GM23338 (cell line): Measurements from ENCODE around the gene SUPT5H. TPM values are rescaled to one million over a fixed set of nuclear protein-coding genes. Genes with fewer than 3 reads are reported as not detected.

ENCODE experiments used
- ATAC-seq: fragments of 200-7000 bp; cut with Tn5 transposase; 3 replicates; pipeline ENCODE4 v1.9.1; 2020
- DNase-seq: peaks from one replicate; pipeline ENCODE4 v3.0.0-alpha.2; 2015; ENCODE audit warnings: low spot score
- H2AFZ ChIP-seq: fragments of 200-600 bp; sonication (generic); 2 replicates; pipeline ENCODE4 v1.8.0; 2016; ENCODE audit warnings: antibody characterized with exemption, mild to moderate bottlenecking, moderate library complexity
- H3F3A ChIP-seq: fragments of 200-600 bp; sonication (generic); replicated peaks from 2 replicates; pipeline ENCODE4 v1.8.0; 2017; ENCODE audit warnings: antibody characterized with exemption, mixed run types, low read depth
- H3K27ac ChIP-seq: fragments of 200-600 bp; sonication (generic); 2 replicates; pipeline ENCODE4 v1.6.1; 2016; ENCODE audit warnings: low read depth
- H3K27me3 ChIP-seq: fragments of 200-600 bp; sonication (generic); 2 replicates; pipeline ENCODE4 v1.8.0; 2016; ENCODE audit warnings: mild to moderate bottlenecking, mixed run types, moderate library complexity; ENCODE audit not compliant: insufficient read depth
- H3K36me3 ChIP-seq: fragments of 200-600 bp; sonication (generic); 2 replicates; pipeline ENCODE4 v1.8.0; 2016; ENCODE audit warnings: mild to moderate bottlenecking; ENCODE audit not compliant: insufficient read depth
- H3K4me1 ChIP-seq: fragments of 200-600 bp; sonication (generic); 2 replicates; pipeline ENCODE4 v1.8.0; 2016; ENCODE audit warnings: mild to moderate bottlenecking, moderate library complexity; ENCODE audit not compliant: insufficient read depth
- H3K4me2 ChIP-seq: fragments of 200-600 bp; sonication (generic); 2 replicates; pipeline ENCODE4 v1.7.1; 2017; ENCODE audit warnings: mixed run types
- H3K4me3 ChIP-seq: fragments of 200-600 bp; sonication (generic); 2 replicates; pipeline ENCODE4 v1.6.1; 2016; ENCODE audit warnings: mixed run types
- H3K79me2 ChIP-seq: fragments of 200-600 bp; sonication (generic); replicated peaks from 2 replicates; pipeline ENCODE4 v1.8.0; 2017; ENCODE audit warnings: mild to moderate bottlenecking; ENCODE audit not compliant: insufficient read depth
- H3K9me2 ChIP-seq: fragments of 200-600 bp; sonication (generic); 2 replicates; pipeline ENCODE4 v1.8.0; 2017; ENCODE audit not compliant: insufficient read depth
- H4K20me1 ChIP-seq: fragments of 200-600 bp; sonication (generic); replicated peaks from 2 replicates; pipeline ENCODE4 v1.8.0; 2017; ENCODE audit warnings: mild to moderate bottlenecking; ENCODE audit not compliant: insufficient read depth
- H3K27ac Mint-ChIP-seq: 2 replicates; pipeline ENCODE4 v1.8.0; 2020; ENCODE audit warnings: inconsistent platforms, mild to moderate bottlenecking, moderate library complexity, mixed read lengths
- H3K27me3 Mint-ChIP-seq: 3 replicates; pipeline ENCODE4 v1.8.0; 2022; ENCODE audit warnings: low read depth, mild to moderate bottlenecking, moderate library complexity, mixed read lengths, inconsistent platforms; ENCODE audit not compliant: insufficient read depth, poor library complexity
- H3K36me3 Mint-ChIP-seq: 3 replicates; pipeline ENCODE4 v1.8.0; 2021; ENCODE audit warnings: low read depth, mild to moderate bottlenecking, inconsistent platforms, moderate library complexity, mixed read lengths
- H3K4me1 Mint-ChIP-seq: 3 replicates; pipeline ENCODE4 v1.8.0; 2020; ENCODE audit warnings: mild to moderate bottlenecking, inconsistent platforms, mixed read lengths
- H3K4me3 Mint-ChIP-seq: 3 replicates; pipeline ENCODE4 v1.8.0; 2021; ENCODE audit warnings: moderate library complexity, mild to moderate bottlenecking, inconsistent platforms, mixed read lengths
- H3K9me3 Mint-ChIP-seq: 3 replicates; pipeline ENCODE4 v1.8.0; 2020; ENCODE audit warnings: moderate library complexity, mild to moderate bottlenecking, inconsistent platforms, mixed read lengths
- CREB1 ChIP-seq: fragments of 250-450 bp; sonication (Bioruptor Pico); IDR thresholded peaks from 2 replicates; pipeline ENCODE4 v1.5.0; 2020; ENCODE audit warnings: low read depth, mild to moderate bottlenecking, moderate library complexity
- JUNB ChIP-seq: IDR thresholded peaks from one replicate; pipeline ENCODE4 v1.6.1; 2016; ENCODE audit warnings: antibody characterized with exemption; ENCODE audit not compliant: unreplicated experiment
- NANOG ChIP-seq: IDR thresholded peaks from 2 replicates; pipeline ENCODE4 v1.6.1; 2016; ENCODE audit warnings: antibody characterized with exemption, borderline replicate concordance
- POLR2AphosphoS5 ChIP-seq: IDR thresholded peaks from 2 replicates; pipeline ENCODE4 v1.6.1; 2016; ENCODE audit warnings: antibody characterized with exemption, low read depth
- STAT1 ChIP-seq: IDR thresholded peaks from one replicate; pipeline ENCODE4 v1.6.1; 2016; ENCODE audit warnings: antibody characterized with exemption; ENCODE audit not compliant: unreplicated experiment
- ZNF331 ChIP-seq: fragments of 250-450 bp; sonication (Bioruptor Pico); IDR thresholded peaks from 2 replicates; pipeline ENCODE4 v1.5.0; 2020; ENCODE audit warnings: low read depth, mild to moderate bottlenecking, moderate library complexity
- polyA plus RNA-seq: library from polyadenylated mRNA; unstranded; fragments of >200 nt; fragmentation: Nextera tagmentation; extraction: Ambion mirVana; gene quantifications from 2 replicates; pipeline ENCODE4 v1.2.1, GENCODE V29; 2016
- total RNA-seq: library from RNA; depleted of rRNA; stranded (reverse); fragments of >200 nt; shearing (Covaris generic); gene quantifications from 2 replicates; pipeline ENCODE4 v1.2.3, GENCODE V29; 2014
- TF ChIP-seq, protein P1 (sequence below), 2 experiments: fragments of 200-600 bp in 1 of 2; sonication (generic) in 1 of 2; conservative IDR thresholded peaks; 2 replicates each; pipeline versions ENCODE4 v1.5.1 to v1.6.1; 2016 to 2017; ENCODE audit warnings: antibody characterized with exemption in 2 of 2, low read depth in 2 of 2, mild to moderate bottlenecking in 2 of 2, moderate library complexity in 1 of 2
- TF ChIP-seq, protein P2 (sequence below): IDR thresholded peaks from one replicate; pipeline ENCODE4 v1.6.1; 2018; ENCODE audit warnings: antibody characterized with exemption; ENCODE audit not compliant: unreplicated experiment

SUPT5H gene
- total and polyA plus RNA-seq, 2 experiments from 2014 or later, result 108 to 150 TPM

DNA sequence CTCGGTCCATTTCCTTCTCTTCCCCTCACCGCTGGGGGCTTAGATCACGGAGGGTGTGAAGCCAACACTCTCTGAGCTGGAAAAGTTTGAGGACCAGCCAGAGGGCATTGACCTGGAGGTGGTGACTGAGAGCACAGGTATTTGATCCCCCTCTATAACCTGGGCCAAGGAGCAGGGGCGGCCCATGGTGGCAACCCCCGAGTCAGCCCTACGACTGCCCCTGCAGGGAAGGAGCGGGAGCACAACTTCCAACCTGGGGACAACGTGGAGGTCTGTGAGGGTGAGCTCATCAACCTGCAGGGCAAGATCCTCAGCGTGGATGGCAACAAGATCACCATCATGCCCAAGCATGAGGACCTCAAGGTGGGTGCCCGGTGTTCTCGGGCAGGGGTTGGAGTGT is 23.7 kb downstream of the SUPT5H start:
- H3K9me2 ChIP-seq, result no peaks in the 10 kb centered on the region
- H3K36me3 Mint-ChIP-seq, result peaks cover 75% of the 10 kb centered on the region
- no peaks in the 10 kb centered on the region for H3K27me3 ChIP-seq
- H3F3A ChIP-seq, result 0 out of 2 replicates have a peak, but pooled peaks cover 10% of the 10 kb centered on the region
- no peak overlapping the region for H3K27ac Mint-ChIP-seq
- peak; percentile 55 for ATAC-seq
- H3K79me2 ChIP-seq, result no peaks in the 10 kb centered on the region
- no peaks in the 10 kb centered on the region for H3K4me1 ChIP-seq
- no peak overlapping the region for H3K4me2 ChIP-seq
- no peaks in the 10 kb centered on the region; the same call in 2 of the 3 replicates for H3K4me1 Mint-ChIP-seq
- H3K9me3 Mint-ChIP-seq, result no peaks in the 10 kb centered on the region; the same call in 2 of the 3 replicates
- H3K27me3 Mint-ChIP-seq, result peaks cover 7% of the 10 kb centered on the region
- H2AFZ ChIP-seq, result no peak overlapping the region
- DNase-seq, result peak; percentile 29
- no peak overlapping the region for H3K4me3 ChIP-seq
- H3K27ac ChIP-seq, result no peak overlapping the region
- no peak overlapping the region for H3K4me3 Mint-ChIP-seq
- H4K20me1 ChIP-seq, result peaks cover 18% of the 10 kb centered on the region; the same call in 1 of the 2 replicates
- TF ChIP-seq NANOG (no peak), CREB1 (CRISPR knock-in tag) (no peak), POLR2AphosphoS5 (no peak)
- TF ChIP-seq, protein P1, sequence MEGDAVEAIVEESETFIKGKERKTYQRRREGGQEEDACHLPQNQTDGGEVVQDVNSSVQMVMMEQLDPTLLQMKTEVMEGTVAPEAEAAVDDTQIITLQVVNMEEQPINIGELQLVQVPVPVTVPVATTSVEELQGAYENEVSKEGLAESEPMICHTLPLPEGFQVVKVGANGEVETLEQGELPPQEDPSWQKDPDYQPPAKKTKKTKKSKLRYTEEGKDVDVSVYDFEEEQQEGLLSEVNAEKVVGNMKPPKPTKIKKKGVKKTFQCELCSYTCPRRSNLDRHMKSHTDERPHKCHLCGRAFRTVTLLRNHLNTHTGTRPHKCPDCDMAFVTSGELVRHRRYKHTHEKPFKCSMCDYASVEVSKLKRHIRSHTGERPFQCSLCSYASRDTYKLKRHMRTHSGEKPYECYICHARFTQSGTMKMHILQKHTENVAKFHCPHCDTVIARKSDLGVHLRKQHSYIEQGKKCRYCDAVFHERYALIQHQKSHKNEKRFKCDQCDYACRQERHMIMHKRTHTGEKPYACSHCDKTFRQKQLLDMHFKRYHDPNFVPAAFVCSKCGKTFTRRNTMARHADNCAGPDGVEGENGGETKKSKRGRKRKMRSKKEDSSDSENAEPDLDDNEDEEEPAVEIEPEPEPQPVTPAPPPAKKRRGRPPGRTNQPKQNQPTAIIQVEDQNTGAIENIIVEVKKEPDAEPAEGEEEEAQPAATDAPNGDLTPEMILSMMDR (conservative IDR thresholded peaks at IDR 0.05; ENCODE audit: low read depth in 2 of 2), result 0 out of 4 replicates have a peak, but pooled peaks of 1 of the 2 experiments have one; percentile 9
- peaks cover 38% of the 10 kb centered on the region for H3K36me3 ChIP-seq

DNA sequence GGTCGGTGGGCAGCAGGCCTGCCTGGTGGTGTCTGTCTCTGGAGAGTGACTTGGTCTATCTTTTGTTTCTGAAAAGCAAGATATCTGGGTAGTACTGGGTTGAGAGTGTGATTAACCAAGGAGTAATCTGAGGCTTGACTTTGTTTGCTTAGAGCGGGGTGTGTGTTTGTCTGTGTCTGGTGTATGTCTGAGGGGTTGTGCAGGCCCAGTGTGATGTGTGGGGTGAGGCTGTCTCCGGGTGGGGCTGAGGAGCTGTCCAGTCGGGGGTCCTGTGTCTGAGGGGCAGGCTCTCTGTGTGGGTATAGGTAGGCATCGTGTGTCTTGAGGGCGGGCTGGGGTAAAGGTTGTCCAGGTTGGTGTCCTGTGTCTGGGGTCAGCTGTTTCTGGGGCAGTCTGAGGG is 24.2 kb downstream of the SUPT5H start:
- no peak overlapping the region for H2AFZ ChIP-seq
- no peaks in the 10 kb centered on the region for H3K4me1 ChIP-seq
- no peak overlapping the region for H3K4me2 ChIP-seq
- H3F3A ChIP-seq, result peaks cover 13% of the 10 kb centered on the region; the same call in 1 of the 2 replicates
- no peak overlapping the region for H3K27ac ChIP-seq
- Mint-ChIP-seq H3K27me3 (peaks cover 9% of the 10 kb centered on the region), H3K36me3 (peaks cover 79% of the 10 kb centered on the region), H3K27ac (no peak overlapping the region), H3K9me3 (no peaks in the 10 kb centered on the region; the same call in 2 of the 3 replicates), H3K4me3 (no peak overlapping the region; the same call in 2 of the 3 replicates), H3K4me1 (peaks cover 2% of the 10 kb centered on the region)
- H4K20me1 ChIP-seq, result peaks cover 18% of the 10 kb centered on the region; the same call in 1 of the 2 replicates
- H3K79me2 ChIP-seq, result no peaks in the 10 kb centered on the region; the same call in 1 of the 2 replicates
- DNase-seq (no peak), ATAC-seq (no peak)
- H3K9me2 ChIP-seq, result no peaks in the 10 kb centered on the region
- H3K27me3 ChIP-seq, result no peaks in the 10 kb centered on the region
- no peak overlapping the region for H3K4me3 ChIP-seq
- peaks cover 38% of the 10 kb centered on the region for H3K36me3 ChIP-seq
- TF ChIP-seq CREB1 (CRISPR knock-in tag) (no peak), ZNF331 (CRISPR knock-in tag) (no peak), JUNB (no peak), POLR2AphosphoS5 (no peak), NANOG (no peak), STAT1 (no peak)
- TF ChIP-seq, protein P2, sequence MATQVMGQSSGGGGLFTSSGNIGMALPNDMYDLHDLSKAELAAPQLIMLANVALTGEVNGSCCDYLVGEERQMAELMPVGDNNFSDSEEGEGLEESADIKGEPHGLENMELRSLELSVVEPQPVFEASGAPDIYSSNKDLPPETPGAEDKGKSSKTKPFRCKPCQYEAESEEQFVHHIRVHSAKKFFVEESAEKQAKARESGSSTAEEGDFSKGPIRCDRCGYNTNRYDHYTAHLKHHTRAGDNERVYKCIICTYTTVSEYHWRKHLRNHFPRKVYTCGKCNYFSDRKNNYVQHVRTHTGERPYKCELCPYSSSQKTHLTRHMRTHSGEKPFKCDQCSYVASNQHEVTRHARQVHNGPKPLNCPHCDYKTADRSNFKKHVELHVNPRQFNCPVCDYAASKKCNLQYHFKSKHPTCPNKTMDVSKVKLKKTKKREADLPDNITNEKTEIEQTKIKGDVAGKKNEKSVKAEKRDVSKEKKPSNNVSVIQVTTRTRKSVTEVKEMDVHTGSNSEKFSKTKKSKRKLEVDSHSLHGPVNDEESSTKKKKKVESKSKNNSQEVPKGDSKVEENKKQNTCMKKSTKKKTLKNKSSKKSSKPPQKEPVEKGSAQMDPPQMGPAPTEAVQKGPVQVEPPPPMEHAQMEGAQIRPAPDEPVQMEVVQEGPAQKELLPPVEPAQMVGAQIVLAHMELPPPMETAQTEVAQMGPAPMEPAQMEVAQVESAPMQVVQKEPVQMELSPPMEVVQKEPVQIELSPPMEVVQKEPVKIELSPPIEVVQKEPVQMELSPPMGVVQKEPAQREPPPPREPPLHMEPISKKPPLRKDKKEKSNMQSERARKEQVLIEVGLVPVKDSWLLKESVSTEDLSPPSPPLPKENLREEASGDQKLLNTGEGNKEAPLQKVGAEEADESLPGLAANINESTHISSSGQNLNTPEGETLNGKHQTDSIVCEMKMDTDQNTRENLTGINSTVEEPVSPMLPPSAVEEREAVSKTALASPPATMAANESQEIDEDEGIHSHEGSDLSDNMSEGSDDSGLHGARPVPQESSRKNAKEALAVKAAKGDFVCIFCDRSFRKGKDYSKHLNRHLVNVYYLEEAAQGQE, result no peak
- TF ChIP-seq, protein P1 (conservative IDR thresholded peaks at IDR 0.05; ENCODE audit: low read depth in 2 of 2), result no peak
